OCI-LY3 (cell line): Measurements from ENCODE around the gene TWIST2.

Source experiments
- H2AFZ ChIP-seq: fragments of 200-600, 300-600 bp; shearing (Covaris generic); 2 replicates; pipeline ENCODE4 v1.6.0; 2014; ENCODE audit warnings: antibody characterized with exemption, low read depth, low read length
- H3K27ac ChIP-seq: fragments of 200-600, 300-600 bp; sonication (generic); 2 replicates; pipeline ENCODE4 v1.5.1; 2014; ENCODE audit warnings: mild to moderate bottlenecking, low read length, moderate library complexity, mixed read lengths
- H3K27me3 ChIP-seq: fragments of 200-600, 300-600 bp; sonication (generic); 2 replicates; pipeline ENCODE4 v1.6.1; 2014; ENCODE audit warnings: low read depth, low read length, mixed read lengths
- H3K36me3 ChIP-seq: fragments of 200-600, 300-600 bp; sonication (generic); replicated peaks from 2 replicates; pipeline ENCODE3; 2014; ENCODE audit warnings: low read depth, low read length, mixed read lengths
- H3K4me1 ChIP-seq: fragments of 300-600, 200-600 bp; sonication (generic); 2 replicates; pipeline ENCODE4 v1.6.1; 2014; ENCODE audit warnings: low read length, mixed read lengths
- H3K4me2 ChIP-seq: fragments of 200-600, 300-600 bp; sonication (generic); 2 replicates; pipeline ENCODE4 v1.6.1; 2014; ENCODE audit warnings: low read length, mixed read lengths
- H3K4me3 ChIP-seq: fragments of 300-600, 200-600 bp; sonication (generic); 2 replicates; pipeline ENCODE4 v1.5.1; 2014; ENCODE audit warnings: antibody characterized with exemption, mild to moderate bottlenecking, low read length, moderate library complexity
- H3K79me2 ChIP-seq: fragments of 300-600, 200-600 bp; shearing (Covaris generic); 2 replicates; pipeline ENCODE4 v1.6.1; 2014; ENCODE audit warnings: mild to moderate bottlenecking, low read length, mixed read lengths
- H3K9ac ChIP-seq: fragments of 300-600, 200-600 bp; shearing (Covaris generic); 2 replicates; pipeline ENCODE4 v1.6.0; 2014; ENCODE audit warnings: mild to moderate bottlenecking, low read length, moderate library complexity
- H3K9me3 ChIP-seq: fragments of 200-600, 300-600 bp; shearing (Covaris generic); 2 replicates; pipeline ENCODE4 v1.6.1; 2014; ENCODE audit warnings: low read length, mixed read lengths; ENCODE audit not compliant: insufficient read depth
- H4K20me1 ChIP-seq: fragments of 200-600, 300-600 bp; sonication (generic); 2 replicates; pipeline ENCODE4 v1.6.1; 2016; ENCODE audit warnings: low read length, mixed read lengths; ENCODE audit not compliant: insufficient read depth
- EZH2phosphoT487 ChIP-seq: fragments of 200-600 bp; shearing (Covaris generic); IDR thresholded peaks from 2 replicates; pipeline ENCODE4 v1.6.1; 2018; ENCODE audit warnings: antibody characterized with exemption, mixed run types, low read depth
- TF ChIP-seq, protein P1 (sequence below): fragments of 200-600, 300-600 bp; sonication (generic); IDR thresholded peaks from 2 replicates; pipeline ENCODE4 v1.5.1; 2014; ENCODE audit warnings: antibody characterized with exemption, low read length, low read depth

The TWIST2 gene

DNA sequence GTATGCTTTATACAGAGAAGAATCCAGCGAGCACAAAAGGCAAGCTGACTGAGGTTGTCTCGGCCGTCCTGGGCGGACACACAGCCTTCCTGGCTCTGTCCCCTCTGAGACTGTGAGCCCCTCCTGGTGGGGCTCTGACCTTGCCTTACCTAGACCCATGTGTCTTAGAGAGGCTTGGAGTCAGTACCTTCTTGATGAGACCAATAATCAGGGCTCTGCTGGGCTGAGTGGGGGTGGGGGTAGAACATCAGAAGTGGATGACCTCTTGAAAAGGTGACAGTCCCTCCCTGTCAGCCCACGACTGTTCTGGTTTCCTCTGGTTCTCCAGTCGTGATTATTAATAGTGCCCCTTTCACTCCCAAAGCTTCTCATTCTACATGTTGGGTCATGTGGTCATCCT, 31.2 kb downstream of the TWIST2 start:
- Histone ChIP-seq H3K9me3 (no peaks in the 10 kb centered on the region), H3K9ac (no peak overlapping the region), H3K4me1 (no peaks in the 10 kb centered on the region), H3K79me2 (no peaks in the 10 kb centered on the region), H4K20me1 (no peaks in the 10 kb centered on the region), H2AFZ (no peak overlapping the region), H3K4me3 (no peak overlapping the region), H3K36me3 (no peaks in the 10 kb centered on the region), H3K27me3 (no peaks in the 10 kb centered on the region), H3K27ac (no peak overlapping the region), H3K4me2 (no peak overlapping the region)
- no peak for TF ChIP-seq EZH2phosphoT487
- TF ChIP-seq, protein P1, sequence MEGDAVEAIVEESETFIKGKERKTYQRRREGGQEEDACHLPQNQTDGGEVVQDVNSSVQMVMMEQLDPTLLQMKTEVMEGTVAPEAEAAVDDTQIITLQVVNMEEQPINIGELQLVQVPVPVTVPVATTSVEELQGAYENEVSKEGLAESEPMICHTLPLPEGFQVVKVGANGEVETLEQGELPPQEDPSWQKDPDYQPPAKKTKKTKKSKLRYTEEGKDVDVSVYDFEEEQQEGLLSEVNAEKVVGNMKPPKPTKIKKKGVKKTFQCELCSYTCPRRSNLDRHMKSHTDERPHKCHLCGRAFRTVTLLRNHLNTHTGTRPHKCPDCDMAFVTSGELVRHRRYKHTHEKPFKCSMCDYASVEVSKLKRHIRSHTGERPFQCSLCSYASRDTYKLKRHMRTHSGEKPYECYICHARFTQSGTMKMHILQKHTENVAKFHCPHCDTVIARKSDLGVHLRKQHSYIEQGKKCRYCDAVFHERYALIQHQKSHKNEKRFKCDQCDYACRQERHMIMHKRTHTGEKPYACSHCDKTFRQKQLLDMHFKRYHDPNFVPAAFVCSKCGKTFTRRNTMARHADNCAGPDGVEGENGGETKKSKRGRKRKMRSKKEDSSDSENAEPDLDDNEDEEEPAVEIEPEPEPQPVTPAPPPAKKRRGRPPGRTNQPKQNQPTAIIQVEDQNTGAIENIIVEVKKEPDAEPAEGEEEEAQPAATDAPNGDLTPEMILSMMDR, result no peak

- Histone ChIP-seq H3K4me3 (no peak overlapping the region), H3K4me2 (no peak overlapping the region), H4K20me1 (no peaks in the 10 kb centered on the region), H3K27me3 (no peaks in the 10 kb centered on the region), H3K36me3 (no peaks in the 10 kb centered on the region), H3K27ac (no peak overlapping the region), H2AFZ (no peak overlapping the region), H3K9me3 (no peaks in the 10 kb centered on the region), H3K4me1 (no peaks in the 10 kb centered on the region), H3K79me2 (no peaks in the 10 kb centered on the region), H3K9ac (no peak overlapping the region)
- TF ChIP-seq EZH2phosphoT487, result no peak
- TF ChIP-seq, protein P1, result no peak
Measured at GRCh38 chr2:238879621-238880377, 31.9 kb downstream of the TWIST2 start.

DNA sequence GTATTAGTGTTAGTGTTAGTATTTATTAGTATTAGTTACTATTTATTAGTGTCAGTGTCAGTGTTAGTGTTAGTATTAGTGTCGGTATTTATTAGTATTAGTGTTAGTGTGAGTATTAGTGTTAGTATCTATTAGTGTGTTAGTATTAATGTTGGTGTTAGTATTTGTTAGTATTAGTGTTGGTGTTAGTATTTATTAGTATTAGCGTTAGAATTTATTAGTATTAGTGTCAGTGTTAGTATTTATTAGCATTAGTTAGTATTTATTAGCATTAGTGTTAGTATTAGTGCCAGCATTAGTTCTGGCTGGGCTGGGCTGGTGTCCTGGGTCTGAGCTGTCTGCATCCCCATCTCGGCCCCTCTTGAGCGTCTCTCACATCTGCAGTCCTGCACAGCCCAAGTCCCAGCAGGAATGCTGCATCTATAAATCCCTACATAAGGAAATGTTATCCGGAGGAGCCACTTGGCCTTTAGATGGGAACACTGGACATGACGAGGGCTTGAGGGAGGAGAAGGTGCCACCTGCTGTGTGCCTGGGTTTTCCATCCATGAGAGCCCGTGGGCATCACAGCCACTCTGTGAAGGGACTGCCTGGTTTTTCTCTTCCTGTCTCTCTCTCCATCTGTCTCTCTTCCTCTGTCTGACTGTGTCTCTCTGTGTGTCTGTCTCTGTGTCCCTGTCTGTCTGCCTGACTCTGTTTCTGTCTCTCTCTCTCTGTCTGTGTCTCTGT, 33.6 kb downstream of the TWIST2 start:
- TF ChIP-seq EZH2phosphoT487, result no peak
- TF ChIP-seq, protein P1, result no peak

DNA sequence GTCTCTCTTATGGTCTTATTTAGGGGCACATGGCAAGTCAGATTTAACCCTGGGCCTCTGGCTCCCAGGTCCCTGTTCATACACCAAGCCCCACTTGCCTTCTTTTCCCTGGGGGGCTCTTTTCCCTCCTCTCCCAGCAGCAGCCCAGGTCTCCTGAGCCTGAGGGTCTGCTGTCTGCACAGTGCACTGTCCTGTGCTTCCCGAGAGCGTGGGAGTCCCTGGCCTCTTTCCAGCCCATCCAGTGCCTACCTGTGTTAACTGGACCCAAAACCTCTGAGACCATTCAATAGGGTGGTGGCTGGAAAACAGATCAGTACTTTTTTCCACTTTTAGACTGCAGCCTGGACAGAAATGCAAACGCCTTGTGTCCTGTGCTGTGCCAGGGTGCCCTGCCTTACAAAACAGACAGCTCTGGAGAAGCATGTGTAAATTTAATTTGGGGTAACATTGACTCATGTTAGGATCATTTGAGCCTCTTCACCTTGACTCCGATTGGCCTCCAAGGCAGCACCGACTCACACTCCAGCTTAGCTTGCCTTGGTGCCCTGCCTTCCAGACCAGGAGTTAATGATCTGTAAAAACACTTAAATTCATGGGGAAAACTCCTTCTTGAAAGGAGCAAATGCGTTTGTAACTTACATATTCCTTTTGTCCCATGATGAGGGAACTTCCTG, 34.3 kb downstream of the TWIST2 start:
- H3K9me3 ChIP-seq, result no peaks in the 10 kb centered on the region
- no peak for TF ChIP-seq EZH2phosphoT487
- TF ChIP-seq, protein P1, result no peak
- H2AFZ ChIP-seq, result no peak overlapping the region
- no peaks in the 10 kb centered on the region for H3K36me3 ChIP-seq
- no peaks in the 10 kb centered on the region for H3K79me2 ChIP-seq
- H3K4me3 ChIP-seq, result no peak overlapping the region
- no peak overlapping the region for H3K27ac ChIP-seq
- no peaks in the 10 kb centered on the region for H4K20me1 ChIP-seq
- H3K9ac ChIP-seq, result no peak overlapping the region
- no peaks in the 10 kb centered on the region for H3K4me1 ChIP-seq
- H3K4me2 ChIP-seq, result no peak overlapping the region
- no peaks in the 10 kb centered on the region for H3K27me3 ChIP-seq

More for the DNA sequence above, 33.6 kb downstream of the TWIST2 start:
- no peaks in the 10 kb centered on the region for H3K4me1 ChIP-seq
- H3K9ac ChIP-seq, result no peak overlapping the region
- no peak overlapping the region for H3K4me3 ChIP-seq
- no peaks in the 10 kb centered on the region for H4K20me1 ChIP-seq
- H3K9me3 ChIP-seq, result no peaks in the 10 kb centered on the region
- H3K79me2 ChIP-seq, result no peaks in the 10 kb centered on the region
- H3K36me3 ChIP-seq, result no peaks in the 10 kb centered on the region
- H2AFZ ChIP-seq, result no peak overlapping the region
- no peak overlapping the region for H3K4me2 ChIP-seq
- H3K27ac ChIP-seq, result no peak overlapping the region
- no peaks in the 10 kb centered on the region for H3K27me3 ChIP-seq
